ENCODE data around the gene FAM20A. TPM values are rescaled to one million over a fixed set of nuclear protein-coding genes. Genes with fewer than 3 reads are reported as not detected.
"Not testable (repeated sequence)": the region's sequence is repeated elsewhere in the genome, so short reads cannot be mapped to it uniquely, and the experiment has no call there.

Gene FAM20A
- total and polyA plus RNA-seq, 2 experiments from 2014 or later, result 15.6 to 15.9 TPM

- no peaks in the 10 kb centered on the region for H3K4me1 ChIP-seq (ENCODE audit: low read depth)
- H3K4me3 ChIP-seq, result no peak overlapping the region
- H3K27me3 ChIP-seq, result no peaks in the 10 kb centered on the region
- peaks cover 74% of the 10 kb centered on the region for H3K36me3 ChIP-seq
- H3K9me3 ChIP-seq (ENCODE audit: low read depth), result no peaks in the 10 kb centered on the region
- no peak for DNase-seq (ENCODE audit: low read depth in 1 of 2, low spot score in 1 of 2)
- H3K27ac ChIP-seq, result no peak overlapping the region
- TF ChIP-seq CTCF (IDR thresholded peaks at IDR 0.05; ENCODE audit: low read depth, low read length), result no peak
Observed at GRCh38 chr17:68531252-68531651, 69.9 kb downstream of the FAM20A start.

GRCh38 chr17:68527314-68527713 is 73.9 kb downstream of the FAM20A start:
- no peak for TF ChIP-seq CTCF (IDR thresholded peaks at IDR 0.05; ENCODE audit: low read depth, low read length)
- Histone ChIP-seq H3K4me1 (ENCODE audit: low read depth) (peaks cover 13% of the 10 kb centered on the region), H3K27ac (no peak overlapping the region), H3K4me3 (no peak overlapping the region), H3K9me3 (ENCODE audit: low read depth) (no peaks in the 10 kb centered on the region), H3K36me3 (peaks cover 89% of the 10 kb centered on the region), H3K27me3 (no peaks in the 10 kb centered on the region)
- DNase-seq (ENCODE audit: low read depth in 1 of 2, low spot score in 1 of 2), result no peak

GRCh38 chr17:68526548-68526947 is 74.6 kb downstream of the FAM20A start:
- TF ChIP-seq CTCF (IDR thresholded peaks at IDR 0.05; ENCODE audit: low read depth, low read length), result no peak
- peaks cover 95% of the 10 kb centered on the region for H3K36me3 ChIP-seq
- no peak overlapping the region for H3K4me3 ChIP-seq
- no peak overlapping the region for H3K27ac ChIP-seq
- peaks cover 20% of the 10 kb centered on the region for H3K4me1 ChIP-seq (ENCODE audit: low read depth)
- no peaks in the 10 kb centered on the region for H3K9me3 ChIP-seq (ENCODE audit: low read depth)
- no peak for DNase-seq (ENCODE audit: low read depth in 1 of 2, low spot score in 1 of 2)
- no peaks in the 10 kb centered on the region for H3K27me3 ChIP-seq

GRCh38 chr17:68522266-68522665 is 78.9 kb downstream of the FAM20A start:
- Histone ChIP-seq H3K9me3 (ENCODE audit: low read depth) (no peaks in the 10 kb centered on the region), H3K4me1 (ENCODE audit: low read depth) (peaks cover 25% of the 10 kb centered on the region), H3K27me3 (no peaks in the 10 kb centered on the region), H3K4me3 (no peak overlapping the region), H3K27ac (peak overlapping the region; percentile 75), H3K36me3 (peaks cover 56% of the 10 kb centered on the region)
- DNase-seq (ENCODE audit: low read depth in 1 of 2, low spot score in 1 of 2), result no peak
- no peak for TF ChIP-seq CTCF (IDR thresholded peaks at IDR 0.05; ENCODE audit: low read depth, low read length)

- peak overlapping the region; percentile 15 for H3K27ac ChIP-seq
- DNase-seq (ENCODE audit: low read depth in 1 of 2, low spot score in 1 of 2), result peak; percentile 23 to 59
- no peaks in the 10 kb centered on the region for H3K9me3 ChIP-seq (ENCODE audit: low read depth)
- H3K4me3 ChIP-seq, result no peak overlapping the region
- TF ChIP-seq CTCF (IDR thresholded peaks at IDR 0.05; ENCODE audit: low read depth, low read length), result no peak
- H3K4me1 ChIP-seq (ENCODE audit: low read depth), result peaks cover 33% of the 10 kb centered on the region
- H3K36me3 ChIP-seq, result peaks cover 53% of the 10 kb centered on the region
- no peaks in the 10 kb centered on the region for H3K27me3 ChIP-seq
Observed at GRCh38 chr17:68519911-68520310, 81.3 kb downstream of the FAM20A start.

- peaks cover 39% of the 10 kb centered on the region for H3K4me1 ChIP-seq (ENCODE audit: low read depth)
- H3K4me3 ChIP-seq; H3K9me3 ChIP-seq (ENCODE audit: low read depth); H3K27me3 ChIP-seq; H3K27ac ChIP-seq; DNase-seq (ENCODE audit: low read depth in 1 of 2, low spot score in 1 of 2): not testable (repeated sequence)
- peaks cover 45% of the 10 kb centered on the region for H3K36me3 ChIP-seq
Observed at GRCh38 chr17:68519051-68519450, 82.1 kb downstream of the FAM20A start.
